Measurements from ENCODE around the gene ATP1B3.
"Not testable (repeated sequence)": the region's sequence is repeated elsewhere in the genome, so short reads cannot be mapped to it uniquely, and the experiment has no call there.

ATP1B3 gene

DNA sequence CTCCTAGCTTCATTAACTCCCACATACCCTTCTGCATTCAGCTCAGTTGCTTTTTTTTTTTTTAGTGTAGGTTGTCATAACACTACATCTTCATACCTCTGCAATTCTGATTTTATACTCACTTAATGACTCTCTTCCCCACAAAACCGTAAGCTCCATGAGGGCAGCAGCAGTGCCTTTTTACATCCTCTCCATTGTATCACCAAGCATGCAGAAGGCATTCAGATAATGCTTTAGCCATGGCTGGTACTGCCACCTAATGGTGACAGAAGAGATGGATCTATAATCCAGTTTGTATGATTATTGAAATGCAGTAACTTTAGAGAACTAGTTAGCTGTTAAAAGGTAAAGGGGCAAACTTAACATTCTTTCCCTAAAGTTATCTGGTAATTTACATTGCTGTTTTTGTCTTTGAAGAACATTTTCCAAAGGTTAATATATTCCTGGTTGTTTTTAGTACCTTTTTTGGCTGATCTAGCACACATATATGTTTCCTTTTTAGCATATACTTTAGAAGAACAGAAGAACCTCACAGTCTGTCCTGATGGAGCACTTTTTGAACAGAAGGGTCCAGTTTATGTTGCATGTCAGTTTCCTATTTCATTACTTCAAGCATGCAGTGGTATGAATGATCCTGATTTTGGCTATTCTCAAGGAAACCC lies 36.8 kb downstream of the ATP1B3 start:
- no peak overlapping the region for H3K4me3 Mint-ChIP-seq
- peaks cover 16% of the 10 kb centered on the region for H3K4me1 Mint-ChIP-seq
- peaks cover 71% of the 10 kb centered on the region for H3K36me3 Mint-ChIP-seq (ENCODE audit: low read depth)
- TF ChIP-seq, protein P1, sequence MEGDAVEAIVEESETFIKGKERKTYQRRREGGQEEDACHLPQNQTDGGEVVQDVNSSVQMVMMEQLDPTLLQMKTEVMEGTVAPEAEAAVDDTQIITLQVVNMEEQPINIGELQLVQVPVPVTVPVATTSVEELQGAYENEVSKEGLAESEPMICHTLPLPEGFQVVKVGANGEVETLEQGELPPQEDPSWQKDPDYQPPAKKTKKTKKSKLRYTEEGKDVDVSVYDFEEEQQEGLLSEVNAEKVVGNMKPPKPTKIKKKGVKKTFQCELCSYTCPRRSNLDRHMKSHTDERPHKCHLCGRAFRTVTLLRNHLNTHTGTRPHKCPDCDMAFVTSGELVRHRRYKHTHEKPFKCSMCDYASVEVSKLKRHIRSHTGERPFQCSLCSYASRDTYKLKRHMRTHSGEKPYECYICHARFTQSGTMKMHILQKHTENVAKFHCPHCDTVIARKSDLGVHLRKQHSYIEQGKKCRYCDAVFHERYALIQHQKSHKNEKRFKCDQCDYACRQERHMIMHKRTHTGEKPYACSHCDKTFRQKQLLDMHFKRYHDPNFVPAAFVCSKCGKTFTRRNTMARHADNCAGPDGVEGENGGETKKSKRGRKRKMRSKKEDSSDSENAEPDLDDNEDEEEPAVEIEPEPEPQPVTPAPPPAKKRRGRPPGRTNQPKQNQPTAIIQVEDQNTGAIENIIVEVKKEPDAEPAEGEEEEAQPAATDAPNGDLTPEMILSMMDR (IDR thresholded peaks at IDR 0.05; ENCODE audit: unreplicated experiment in 3 of 3), result peak; percentile 41 to 46 (median 42)
- no peaks in the 10 kb centered on the region for H3K27me3 Mint-ChIP-seq (ENCODE audit: low read depth)
- peaks cover 3% of the 10 kb centered on the region for H3K9me3 Mint-ChIP-seq
- H3K27ac Mint-ChIP-seq, result no peak overlapping the region

DNA sequence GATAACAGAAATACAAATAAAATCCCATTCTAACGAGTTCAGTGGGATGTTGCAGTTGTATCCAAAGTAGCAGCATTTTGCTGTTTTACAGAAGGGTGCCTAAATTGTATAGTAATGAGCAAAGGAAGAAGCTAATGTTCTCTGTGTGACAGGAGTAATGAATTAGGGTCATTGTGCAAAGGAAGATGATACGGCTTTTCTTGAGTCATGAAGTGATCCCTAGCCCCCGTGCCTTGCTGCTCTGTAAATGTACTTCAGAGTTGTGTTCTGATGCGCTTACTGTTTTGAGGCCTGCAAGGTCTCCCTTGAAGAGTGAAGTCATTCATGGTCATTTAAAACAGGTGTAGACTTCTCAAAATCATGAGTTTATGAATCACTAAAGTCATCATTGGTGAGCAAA lies 37.9 kb downstream of the ATP1B3 start:
- peaks cover 16% of the 10 kb centered on the region for H3K4me1 Mint-ChIP-seq
- H3K36me3 Mint-ChIP-seq (ENCODE audit: low read depth), result peaks cover 69% of the 10 kb centered on the region

DNA sequence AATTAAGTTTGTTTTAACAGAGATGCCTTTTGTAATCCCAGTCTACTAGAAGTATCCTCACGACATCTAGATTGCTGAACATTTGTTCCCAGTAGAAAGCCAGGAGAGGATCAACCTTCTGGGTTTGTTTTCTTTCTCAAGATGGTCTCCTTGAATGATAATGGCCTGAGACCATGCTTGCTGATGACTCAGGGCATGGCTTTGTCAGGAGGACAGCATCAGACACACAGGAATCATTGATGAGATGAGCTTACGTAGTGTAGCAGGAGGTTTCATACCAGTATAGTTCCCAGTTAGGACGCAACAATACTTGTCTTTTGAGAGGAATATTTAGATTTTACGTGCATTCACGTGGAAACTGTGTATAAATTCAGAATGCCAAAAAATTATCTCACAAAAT lies 38.6 kb downstream of the ATP1B3 start:
- Mint-ChIP-seq H3K4me1 (peaks cover 16% of the 10 kb centered on the region), H3K4me3 (no peak overlapping the region), H3K27ac (peak overlapping the region in 1 of 3 experiments; percentile 50), H3K9me3 (peaks cover 3% of the 10 kb centered on the region), H3K36me3 (ENCODE audit: low read depth) (peaks cover 62% of the 10 kb centered on the region), H3K27me3 (ENCODE audit: low read depth) (no peaks in the 10 kb centered on the region)
- TF ChIP-seq, protein P1 (IDR thresholded peaks at IDR 0.05; ENCODE audit: unreplicated experiment in 3 of 3), result no peak

More for the DNA sequence above, 37.9 kb downstream of the ATP1B3 start:
- H3K27ac Mint-ChIP-seq, result no peak overlapping the region
- TF ChIP-seq, protein P1 (IDR thresholded peaks at IDR 0.05; ENCODE audit: unreplicated experiment in 3 of 3), result no peak
- no peak overlapping the region for H3K4me3 Mint-ChIP-seq
- H3K9me3 Mint-ChIP-seq, result peaks cover 3% of the 10 kb centered on the region
- no peaks in the 10 kb centered on the region for H3K27me3 Mint-ChIP-seq (ENCODE audit: low read depth)

DNA sequence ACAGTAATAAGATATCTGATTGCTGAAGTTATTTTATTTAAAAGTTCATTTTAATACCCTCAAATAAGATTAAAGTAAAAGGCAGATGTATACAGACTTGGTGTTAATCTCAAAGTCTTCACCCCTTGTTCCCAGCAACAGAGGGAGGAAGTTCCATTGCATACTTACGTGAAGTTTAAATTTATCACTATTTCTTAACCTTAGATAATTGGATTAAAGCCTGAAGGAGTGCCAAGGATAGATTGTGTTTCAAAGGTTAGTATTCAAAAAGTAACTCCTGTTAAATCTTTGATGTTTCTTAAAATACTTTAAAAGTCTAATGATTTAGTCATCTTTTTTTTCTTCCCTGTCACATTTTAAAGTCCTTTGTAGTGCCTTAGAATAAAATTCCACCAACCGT lies 39.3 kb downstream of the ATP1B3 start:
- TF ChIP-seq, protein P1 (IDR thresholded peaks at IDR 0.05; ENCODE audit: unreplicated experiment in 3 of 3), result no peak
- Mint-ChIP-seq H3K9me3 (peaks cover 3% of the 10 kb centered on the region), H3K27ac (peak overlapping the region in 2 of 3 experiments; percentile 41 to 46), H3K4me3 (no peak overlapping the region), H3K36me3 (ENCODE audit: low read depth) (peaks cover 56% of the 10 kb centered on the region), H3K27me3 (ENCODE audit: low read depth) (no peaks in the 10 kb centered on the region), H3K4me1 (peaks cover 16% of the 10 kb centered on the region)

DNA sequence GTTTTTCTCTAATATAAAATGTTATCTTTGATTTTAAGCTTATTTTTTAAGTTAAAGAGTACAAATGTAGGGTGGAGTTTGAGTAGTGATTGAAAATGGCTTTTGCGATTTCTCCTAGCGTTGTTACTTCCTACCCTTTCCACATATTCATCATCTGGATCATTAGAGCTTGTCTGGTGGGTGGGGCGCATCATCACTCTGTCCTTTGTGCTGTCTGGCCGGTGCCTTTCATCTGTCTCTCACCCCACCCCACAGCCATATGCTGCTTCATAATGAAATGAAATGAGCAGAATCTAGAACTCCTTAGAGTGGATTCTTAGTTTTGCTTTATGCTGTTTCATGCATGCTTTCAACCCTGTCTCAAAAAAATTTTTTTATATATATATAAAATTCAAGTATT lies 44.3 kb downstream of the ATP1B3 start:
- Mint-ChIP-seq H3K4me1 (peaks cover 9% of the 10 kb centered on the region), H3K9me3 (no peaks in the 10 kb centered on the region), H3K4me3 (no peak overlapping the region), H3K27me3 (ENCODE audit: low read depth) (no peaks in the 10 kb centered on the region), H3K27ac (no peak overlapping the region), H3K36me3 (ENCODE audit: low read depth) (peaks cover 46% of the 10 kb centered on the region)
- TF ChIP-seq, protein P1 (IDR thresholded peaks at IDR 0.05; ENCODE audit: unreplicated experiment in 3 of 3), result no peak

DNA sequence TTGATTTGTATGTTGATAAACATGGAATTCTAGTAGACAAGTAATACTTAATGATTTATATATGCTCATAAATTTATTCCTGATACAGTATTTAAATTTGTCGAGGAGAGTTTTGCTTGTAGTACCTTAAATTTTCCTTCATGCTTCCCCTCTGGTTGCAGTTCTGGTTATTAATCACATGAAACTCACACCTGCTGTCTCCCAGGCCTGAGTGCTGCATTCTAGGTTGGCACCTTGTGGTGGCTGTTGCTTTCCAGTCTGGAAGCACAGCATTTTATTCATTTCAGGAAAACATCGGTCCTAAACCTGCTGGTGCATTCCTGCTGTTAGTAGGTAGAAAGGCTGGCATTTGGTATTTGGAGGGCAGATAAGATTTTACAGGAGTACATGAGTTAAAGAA lies 44.9 kb downstream of the ATP1B3 start:
- TF ChIP-seq, protein P1 (IDR thresholded peaks at IDR 0.05; ENCODE audit: unreplicated experiment in 3 of 3), result no peak
- no peaks in the 10 kb centered on the region for H3K27me3 Mint-ChIP-seq (ENCODE audit: low read depth)
- peaks cover 45% of the 10 kb centered on the region for H3K36me3 Mint-ChIP-seq (ENCODE audit: low read depth)
- H3K9me3 Mint-ChIP-seq, result no peaks in the 10 kb centered on the region
- peaks cover 3% of the 10 kb centered on the region for H3K4me1 Mint-ChIP-seq
- H3K4me3 Mint-ChIP-seq, result no peak overlapping the region
- H3K27ac Mint-ChIP-seq, result no peak overlapping the region

DNA sequence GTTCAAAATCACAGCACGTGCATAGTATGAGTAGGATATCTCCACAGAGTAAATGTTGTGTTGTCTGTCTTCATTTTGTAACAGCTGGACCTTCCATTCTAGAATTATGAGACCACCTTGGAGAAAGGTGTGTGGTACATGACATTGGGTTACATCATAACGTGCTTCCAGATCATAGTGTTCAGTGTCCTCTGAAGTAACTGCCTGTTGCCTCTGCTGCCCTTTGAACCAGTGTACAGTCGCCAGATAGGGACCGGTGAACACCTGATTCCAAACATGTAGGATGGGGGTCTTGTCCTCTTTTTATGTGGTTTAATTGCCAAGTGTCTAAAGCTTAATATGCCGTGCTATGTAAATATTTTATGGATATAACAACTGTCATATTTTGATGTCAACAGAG lies 49.2 kb downstream of the ATP1B3 start:
- not testable (repeated sequence) for H3K4me3 Mint-ChIP-seq; H3K9me3 Mint-ChIP-seq; H3K27ac Mint-ChIP-seq; H3K4me1 Mint-ChIP-seq; H3K27me3 Mint-ChIP-seq (ENCODE audit: low read depth)
- peaks cover 52% of the 10 kb centered on the region for H3K36me3 Mint-ChIP-seq (ENCODE audit: low read depth)
